GM18526 (cell line): ENCODE data around the gene MAEA.
A peak's percentile ranks its signal among the peaks of the same experiment; 100 is the strongest.

Source experiments
- POLR2A ChIP-seq: IDR thresholded peaks from 3 replicates; pipeline ENCODE4 v1.6.1; 2011; ENCODE audit not compliant: insufficient read length; ENCODE audit errors: extremely low read depth

MAEA gene

DNA sequence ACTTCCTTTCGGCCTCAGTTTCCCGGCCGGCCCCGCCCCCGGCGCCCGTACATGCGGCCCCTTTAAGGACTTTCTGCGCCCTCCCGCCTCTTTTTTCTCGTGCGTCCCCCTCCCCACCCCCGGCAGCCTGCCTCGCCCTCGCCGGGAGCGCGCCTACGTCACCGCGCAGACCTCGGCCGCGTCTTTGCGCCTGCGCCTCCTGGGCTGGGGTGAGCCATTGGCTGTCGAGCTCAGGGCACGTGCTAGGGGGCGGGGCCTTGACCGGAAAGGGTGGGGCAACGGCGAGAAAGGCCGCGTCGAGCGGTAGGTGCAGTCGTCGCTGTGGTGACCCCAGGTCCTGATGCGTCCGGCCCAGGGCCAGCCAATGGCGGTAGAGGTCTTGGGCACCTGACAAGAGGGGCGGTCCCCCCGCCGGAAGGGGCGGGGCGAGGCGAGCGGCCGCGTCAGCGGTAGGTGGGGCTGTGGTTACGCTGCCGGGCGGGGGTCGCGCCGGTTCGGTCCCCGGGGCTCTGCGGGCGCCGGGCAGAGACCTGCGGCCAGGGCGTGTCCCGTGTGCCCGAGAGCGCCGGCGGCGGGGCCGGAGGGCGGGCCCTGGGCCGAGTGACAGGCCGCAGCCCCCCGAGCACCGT, 57.2 kb downstream of the MAEA start, which contains the start of gene UVSSA:
UVSSA (plus strand) TSS at position 428 of the 629 bp plus-strand sequence. CDS start 884 bp downstream, outside the sequence.
- TF ChIP-seq POLR2A: peak; percentile 80

- TF ChIP-seq POLR2A: peak; percentile 37
Observed at GRCh38 chr4:1347410-1347864, 57.7 kb downstream of the MAEA start.

DNA sequence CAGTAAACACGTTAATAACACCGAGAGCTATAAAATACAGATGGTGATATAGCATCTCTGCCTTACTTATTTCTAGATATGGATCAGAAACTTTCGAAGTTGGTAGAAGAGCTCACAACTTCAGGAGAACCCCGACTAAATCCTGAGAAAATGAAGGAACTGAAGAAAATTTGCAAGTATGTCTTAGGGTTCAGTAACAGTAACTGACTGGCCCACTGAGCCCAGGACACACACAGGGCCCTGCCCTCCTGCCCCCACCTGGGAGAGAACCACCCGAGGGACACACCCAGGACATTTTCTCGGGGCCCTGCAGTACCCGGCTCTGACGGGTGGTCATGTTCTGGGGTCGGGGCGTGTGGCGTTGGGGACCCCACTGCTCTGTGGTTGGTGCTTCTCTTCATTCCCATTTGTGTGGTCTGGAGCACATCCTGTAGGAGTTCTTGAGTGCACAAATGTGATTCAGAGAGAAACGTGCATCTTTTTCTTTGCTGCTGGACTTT, 58.4 kb downstream of the MAEA start:
- no peak for TF ChIP-seq POLR2A

DNA sequence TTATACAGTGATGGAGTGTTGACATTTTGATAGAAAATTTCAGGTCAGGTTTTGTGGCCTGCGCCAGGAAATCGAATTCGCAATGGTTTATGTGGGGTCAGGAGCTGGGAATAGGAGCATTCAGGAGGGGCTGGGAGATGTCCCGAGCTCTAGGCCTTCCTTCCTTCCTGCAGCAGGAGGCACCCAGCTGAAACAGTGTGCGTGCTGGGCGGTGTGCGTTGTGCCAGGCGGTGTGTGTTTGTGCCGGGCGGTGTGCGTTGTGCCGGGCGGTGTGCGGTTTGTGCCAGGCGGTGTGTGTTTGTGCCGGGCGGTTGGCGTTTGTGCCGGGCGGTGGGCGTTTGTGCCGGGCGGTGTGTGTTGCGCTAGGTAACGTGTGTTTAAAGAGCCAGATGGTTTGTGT, 59.1 kb downstream of the MAEA start:
- TF ChIP-seq POLR2A: no peak

DNA sequence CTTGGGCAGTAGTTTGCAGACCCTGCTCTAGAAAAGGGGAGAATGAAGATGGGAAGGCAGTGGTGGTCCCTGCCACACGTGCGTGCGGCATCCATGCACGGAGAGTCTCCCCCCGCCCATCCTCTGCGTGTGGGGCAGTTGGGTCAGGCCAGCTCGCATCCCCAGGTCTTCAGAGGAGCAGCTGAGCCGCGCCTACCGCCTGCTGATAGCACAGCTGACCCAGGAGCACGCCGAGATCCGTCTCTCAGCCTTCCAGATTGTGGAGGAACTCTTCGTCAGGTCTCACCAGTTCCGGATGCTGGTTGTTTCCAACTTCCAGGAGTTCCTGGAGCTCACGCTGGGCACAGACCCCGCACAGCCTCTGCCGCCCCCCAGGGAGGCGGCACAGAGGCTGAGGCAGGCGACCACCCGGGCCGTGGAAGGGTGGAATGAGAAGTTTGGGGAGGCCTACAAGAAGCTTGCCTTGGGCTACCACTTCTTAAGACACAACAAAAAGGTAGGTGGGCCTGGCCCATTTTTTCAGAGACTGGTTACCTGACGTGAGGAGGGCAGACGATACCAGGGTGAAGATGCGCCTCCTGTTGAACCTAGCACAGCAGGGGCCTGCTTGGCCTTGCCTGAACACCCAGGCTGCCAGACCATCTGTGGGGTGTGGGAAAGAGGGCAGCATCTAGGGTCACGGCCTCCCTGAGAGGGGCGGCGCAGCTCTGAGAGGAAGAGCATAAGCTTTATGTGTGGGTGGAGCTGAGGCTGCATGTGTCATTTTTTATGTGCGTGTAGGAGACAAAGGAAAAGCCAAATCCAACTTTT, 59.9 kb downstream of the MAEA start:
- no peak for TF ChIP-seq POLR2A

- no peak for TF ChIP-seq POLR2A
Observed at GRCh38 chr4:1350169-1350520, 60.5 kb downstream of the MAEA start.

DNA sequence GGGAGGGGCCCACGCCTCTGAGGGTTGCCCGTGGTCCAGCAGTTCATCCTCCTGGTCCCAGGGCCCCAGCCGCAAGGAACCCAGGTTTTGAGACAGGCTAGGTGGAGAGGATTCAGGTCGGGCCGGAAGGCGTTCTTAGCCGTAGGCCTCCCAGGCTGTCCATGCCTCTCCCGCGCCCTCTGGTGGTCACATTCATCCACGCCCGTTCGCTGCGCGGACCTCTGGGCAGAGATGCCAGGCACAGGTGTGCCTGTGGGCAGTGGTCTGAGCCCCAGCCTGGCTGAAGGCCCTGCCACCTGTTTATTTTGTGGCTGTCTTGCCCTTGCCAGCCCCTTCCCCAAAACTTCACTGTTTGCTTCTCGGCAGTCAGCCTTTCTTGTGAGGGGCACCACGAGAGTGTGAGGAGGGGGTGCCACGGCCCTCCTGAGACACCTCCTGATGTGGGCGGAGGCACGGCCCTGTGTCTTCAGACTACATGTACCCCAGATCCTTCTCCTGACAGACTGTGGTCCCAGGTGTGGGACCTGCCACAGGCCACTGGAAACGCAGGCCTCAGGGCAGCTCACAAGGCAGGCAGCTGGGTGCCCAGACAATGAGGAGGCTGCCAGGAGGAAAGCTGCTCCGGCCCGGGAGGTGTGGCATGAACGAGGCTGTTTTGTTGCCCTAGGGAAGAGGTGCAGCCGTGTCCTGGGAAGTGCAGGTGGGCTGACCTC, 62.3 kb downstream of the MAEA start:
- TF ChIP-seq POLR2A: no peak

- TF ChIP-seq POLR2A: no peak
Observed at GRCh38 chr4:1352567-1352900, 62.8 kb downstream of the MAEA start.

GRCh38 chr4:1353186-1354055, 63.7 kb downstream of the MAEA start:
- TF ChIP-seq POLR2A: no peak

GRCh38 chr4:1354136-1354982, 64.7 kb downstream of the MAEA start:
- TF ChIP-seq POLR2A: no peak

DNA sequence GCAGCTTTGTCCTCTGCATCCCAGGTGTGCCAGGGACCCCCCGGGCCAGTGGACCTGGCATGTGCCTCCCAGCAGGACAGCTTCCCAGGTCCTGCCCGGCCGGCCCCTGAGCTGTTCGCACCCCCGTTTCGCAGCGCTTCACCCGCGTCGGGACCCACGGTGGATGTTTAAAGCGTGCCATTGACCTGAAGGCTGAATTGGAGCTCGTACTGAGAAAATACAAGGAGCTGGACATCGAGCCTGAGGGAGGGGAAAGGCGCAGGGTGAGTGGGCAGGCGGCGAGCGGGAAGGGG, 65.2 kb downstream of the MAEA start:
- no peak for TF ChIP-seq POLR2A

DNA sequence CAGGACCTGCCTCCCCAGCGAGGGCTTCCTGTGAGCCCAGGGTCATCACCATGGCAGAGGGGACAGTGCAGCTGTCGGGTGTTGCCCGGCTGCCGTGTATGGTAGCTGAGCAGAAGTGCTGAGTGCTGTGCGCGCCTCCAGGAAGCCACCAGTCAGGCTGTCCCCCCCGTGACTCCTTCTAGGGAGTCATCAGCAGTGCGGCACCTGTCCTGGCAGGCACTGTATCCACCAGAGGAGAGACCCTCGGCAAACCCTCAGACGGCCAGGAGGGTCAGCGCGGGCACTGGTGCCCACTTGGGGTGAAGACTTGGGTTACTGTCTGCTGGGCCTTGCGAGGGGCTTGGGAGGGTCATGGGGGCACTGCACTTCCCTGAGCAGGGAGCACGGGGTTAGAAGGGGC, 65.7 kb downstream of the MAEA start:
- no peak for TF ChIP-seq POLR2A

- no peak for TF ChIP-seq POLR2A
Observed at GRCh38 chr4:1356181-1356998, 66.7 kb downstream of the MAEA start.
